Peyer's patch (tissue), 4 donors: ENCODE measurements around the gene NBPF8.
"Not testable (repeated sequence)": the region's sequence is repeated elsewhere in the genome, so short reads cannot be mapped to it uniquely, and the experiment has no call there.

Experiments
- POLR2A ChIP-seq, 2 donors: fragments of 450-650 bp; IDR thresholded peaks; one replicate each; pipeline ENCODE4 v1.5.1; 2017; ENCODE audit warnings: antibody characterized with exemption in 2 of 2, mild to moderate bottlenecking in 2 of 2, moderate library complexity in 2 of 2
- TF ChIP-seq, protein P1 (sequence below), 6 experiments: fragments of 450-650 bp in 4 of 6; fragments of 200-600 bp in 2 of 6; sonication (generic) in 1 of 6; IDR thresholded peaks; one replicate each; pipeline ENCODE4 v1.5.1; 2017 to 2019; ENCODE audit warnings: antibody characterized with exemption in 6 of 6, mild to moderate bottlenecking in 3 of 6, moderate library complexity in 1 of 6

DNA sequence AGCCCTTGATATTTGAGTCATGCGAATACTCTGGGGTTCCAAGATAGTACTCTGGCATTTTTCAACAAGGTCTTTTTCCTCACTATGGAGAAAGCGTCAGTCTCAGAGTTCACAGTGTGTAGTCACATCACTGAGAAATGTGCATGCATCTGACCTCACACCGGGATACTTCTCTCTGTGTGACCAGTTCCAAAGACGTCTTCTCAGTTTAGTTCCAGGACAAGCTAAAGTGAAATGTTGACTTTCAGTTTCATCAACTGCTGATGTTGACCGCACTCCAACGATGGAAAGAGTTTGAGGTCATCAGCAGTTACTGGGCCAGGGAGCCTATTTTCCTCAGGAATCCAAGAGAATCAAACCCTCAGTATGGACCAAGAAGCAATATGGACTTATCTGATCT is 47.1 kb upstream of the NBPF8 start:
- TF ChIP-seq, protein P1, sequence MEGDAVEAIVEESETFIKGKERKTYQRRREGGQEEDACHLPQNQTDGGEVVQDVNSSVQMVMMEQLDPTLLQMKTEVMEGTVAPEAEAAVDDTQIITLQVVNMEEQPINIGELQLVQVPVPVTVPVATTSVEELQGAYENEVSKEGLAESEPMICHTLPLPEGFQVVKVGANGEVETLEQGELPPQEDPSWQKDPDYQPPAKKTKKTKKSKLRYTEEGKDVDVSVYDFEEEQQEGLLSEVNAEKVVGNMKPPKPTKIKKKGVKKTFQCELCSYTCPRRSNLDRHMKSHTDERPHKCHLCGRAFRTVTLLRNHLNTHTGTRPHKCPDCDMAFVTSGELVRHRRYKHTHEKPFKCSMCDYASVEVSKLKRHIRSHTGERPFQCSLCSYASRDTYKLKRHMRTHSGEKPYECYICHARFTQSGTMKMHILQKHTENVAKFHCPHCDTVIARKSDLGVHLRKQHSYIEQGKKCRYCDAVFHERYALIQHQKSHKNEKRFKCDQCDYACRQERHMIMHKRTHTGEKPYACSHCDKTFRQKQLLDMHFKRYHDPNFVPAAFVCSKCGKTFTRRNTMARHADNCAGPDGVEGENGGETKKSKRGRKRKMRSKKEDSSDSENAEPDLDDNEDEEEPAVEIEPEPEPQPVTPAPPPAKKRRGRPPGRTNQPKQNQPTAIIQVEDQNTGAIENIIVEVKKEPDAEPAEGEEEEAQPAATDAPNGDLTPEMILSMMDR (IDR thresholded peaks at IDR 0.05) = not testable (repeated sequence)
- TF ChIP-seq POLR2A (IDR thresholded peaks at IDR 0.05) = not testable (repeated sequence)
